ENCODE results near the gene EXPH5.

The EXPH5 gene

GRCh38 chr11:108568195-108568858, 25.2 kb downstream of the EXPH5 start:
- TF ChIP-seq MYC (IDR thresholded peaks at IDR 0.05; ENCODE audit: low read depth, low read length), result no peak
- TF ChIP-seq POLR2A (IDR thresholded peaks at IDR 0.05; ENCODE audit: extremely low read depth, insufficient read length), result no peak
- TF ChIP-seq MAX (IDR thresholded peaks at IDR 0.05; ENCODE audit: low read depth, low read length), result no peak
- TF ChIP-seq, protein P1, sequence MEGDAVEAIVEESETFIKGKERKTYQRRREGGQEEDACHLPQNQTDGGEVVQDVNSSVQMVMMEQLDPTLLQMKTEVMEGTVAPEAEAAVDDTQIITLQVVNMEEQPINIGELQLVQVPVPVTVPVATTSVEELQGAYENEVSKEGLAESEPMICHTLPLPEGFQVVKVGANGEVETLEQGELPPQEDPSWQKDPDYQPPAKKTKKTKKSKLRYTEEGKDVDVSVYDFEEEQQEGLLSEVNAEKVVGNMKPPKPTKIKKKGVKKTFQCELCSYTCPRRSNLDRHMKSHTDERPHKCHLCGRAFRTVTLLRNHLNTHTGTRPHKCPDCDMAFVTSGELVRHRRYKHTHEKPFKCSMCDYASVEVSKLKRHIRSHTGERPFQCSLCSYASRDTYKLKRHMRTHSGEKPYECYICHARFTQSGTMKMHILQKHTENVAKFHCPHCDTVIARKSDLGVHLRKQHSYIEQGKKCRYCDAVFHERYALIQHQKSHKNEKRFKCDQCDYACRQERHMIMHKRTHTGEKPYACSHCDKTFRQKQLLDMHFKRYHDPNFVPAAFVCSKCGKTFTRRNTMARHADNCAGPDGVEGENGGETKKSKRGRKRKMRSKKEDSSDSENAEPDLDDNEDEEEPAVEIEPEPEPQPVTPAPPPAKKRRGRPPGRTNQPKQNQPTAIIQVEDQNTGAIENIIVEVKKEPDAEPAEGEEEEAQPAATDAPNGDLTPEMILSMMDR (IDR thresholded peaks at IDR 0.05; ENCODE audit: low read depth, low read length), result no peak
- DNase-seq (ENCODE audit: low read depth), result no peak
- no peak overlapping the region for H3K4me3 ChIP-seq (ENCODE audit: low read depth, low read length)

GRCh38 chr11:108565653-108566052, 27.9 kb downstream of the EXPH5 start:
- TF ChIP-seq MYC (IDR thresholded peaks at IDR 0.05; ENCODE audit: low read depth, low read length) (no peak), POLR2A (IDR thresholded peaks at IDR 0.05; ENCODE audit: extremely low read depth, insufficient read length) (no peak), MAX (IDR thresholded peaks at IDR 0.05; ENCODE audit: low read depth, low read length) (no peak)
- TF ChIP-seq, protein P1 (IDR thresholded peaks at IDR 0.05; ENCODE audit: low read depth, low read length), result no peak
- H3K4me3 ChIP-seq (ENCODE audit: low read depth, low read length), result no peak overlapping the region
- no peak for DNase-seq (ENCODE audit: low read depth)

DNA sequence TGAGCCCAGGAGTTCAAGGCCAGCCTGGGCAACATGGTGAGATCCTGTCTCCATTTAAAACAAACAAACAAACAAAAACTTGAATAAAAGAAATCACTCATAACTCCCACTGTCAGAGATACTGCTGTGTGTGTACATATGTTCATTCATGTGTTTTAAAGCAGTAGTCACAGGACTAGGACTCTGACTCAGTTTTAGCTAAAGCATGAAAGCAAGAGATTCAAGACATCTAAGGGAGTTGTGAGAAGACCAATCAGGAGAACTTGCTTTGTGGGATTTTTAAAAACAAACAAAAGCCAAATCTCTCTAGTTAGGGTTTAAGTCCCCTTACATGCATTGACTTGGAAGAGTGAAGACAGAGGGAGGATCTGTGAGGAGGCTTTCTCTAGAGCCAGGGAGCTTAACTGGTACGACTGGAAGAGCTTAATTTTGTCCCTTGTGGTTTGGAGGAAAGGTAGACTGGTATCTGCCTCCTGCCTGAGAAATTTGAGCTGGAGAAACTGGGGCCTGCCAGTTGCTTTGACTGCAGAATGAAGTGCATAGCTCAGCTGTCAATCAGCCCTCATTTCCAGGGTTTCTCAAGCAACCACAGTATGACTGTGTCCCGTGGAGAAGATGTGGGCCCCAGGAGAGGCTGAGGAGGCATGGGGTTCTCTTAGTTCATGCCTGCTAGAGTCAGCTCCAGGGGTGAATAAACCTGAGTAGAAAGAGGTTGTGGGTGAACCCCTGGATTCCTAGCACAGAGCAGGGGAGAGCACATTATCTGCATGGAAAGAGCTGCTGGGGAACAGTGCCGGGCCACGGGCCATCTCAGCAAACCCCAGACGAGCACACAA, 30.6 kb downstream of the EXPH5 start:
- no peak overlapping the region for H3K4me3 ChIP-seq (ENCODE audit: low read depth, low read length)
- DNase-seq (ENCODE audit: low read depth), result peak; percentile 11
- TF ChIP-seq MYC (IDR thresholded peaks at IDR 0.05; ENCODE audit: low read depth, low read length) (no peak), MAX (IDR thresholded peaks at IDR 0.05; ENCODE audit: low read depth, low read length) (no peak), POLR2A (IDR thresholded peaks at IDR 0.05; ENCODE audit: extremely low read depth, insufficient read length) (no peak)
- TF ChIP-seq, protein P1 (IDR thresholded peaks at IDR 0.05; ENCODE audit: low read depth, low read length), result no peak

GRCh38 chr11:108561535-108561991, 32.0 kb downstream of the EXPH5 start:
- TF ChIP-seq, protein P1 (IDR thresholded peaks at IDR 0.05; ENCODE audit: low read depth, low read length), result no peak
- TF ChIP-seq MAX (IDR thresholded peaks at IDR 0.05; ENCODE audit: low read depth, low read length), result no peak
- TF ChIP-seq POLR2A (IDR thresholded peaks at IDR 0.05; ENCODE audit: extremely low read depth, insufficient read length), result no peak
- no peak for TF ChIP-seq MYC (IDR thresholded peaks at IDR 0.05; ENCODE audit: low read depth, low read length)
- no peak for DNase-seq (ENCODE audit: low read depth)
- no peak overlapping the region for H3K4me3 ChIP-seq (ENCODE audit: low read depth, low read length)

DNA sequence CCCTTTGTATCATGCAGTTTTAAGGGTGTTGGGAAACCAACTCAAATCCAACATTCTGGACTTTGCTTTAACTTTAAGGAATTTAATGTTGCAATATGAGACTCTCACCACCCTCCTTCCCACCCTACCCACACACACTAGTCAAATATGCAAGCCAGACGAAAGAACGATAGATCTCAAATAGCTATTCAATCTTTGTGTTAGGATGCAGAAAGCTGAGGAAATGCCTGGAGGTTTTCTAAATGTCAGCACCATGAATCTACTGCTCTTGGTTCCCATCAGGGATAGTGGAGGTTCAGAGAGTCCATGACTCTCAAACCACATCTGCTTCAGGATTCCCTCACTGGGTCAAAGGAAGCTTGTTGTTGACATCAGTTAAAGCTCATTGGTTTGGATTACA, 33.7 kb downstream of the EXPH5 start:
- no peak overlapping the region for H3K4me3 ChIP-seq (ENCODE audit: low read depth, low read length)
- no peak for TF ChIP-seq MYC (IDR thresholded peaks at IDR 0.05; ENCODE audit: low read depth, low read length)
- no peak for TF ChIP-seq POLR2A (IDR thresholded peaks at IDR 0.05; ENCODE audit: extremely low read depth, insufficient read length)
- no peak for TF ChIP-seq MAX (IDR thresholded peaks at IDR 0.05; ENCODE audit: low read depth, low read length)
- TF ChIP-seq, protein P1 (IDR thresholded peaks at IDR 0.05; ENCODE audit: low read depth, low read length), result no peak

More for the DNA sequence above, 33.7 kb downstream of the EXPH5 start:
- no peak for DNase-seq (ENCODE audit: low read depth)
